HG02678 (cell line): ENCODE results near the gene NPNT.

Experiments used
- ATAC-seq: cut with Tn5 transposase; IDR thresholded peaks from one replicate; pipeline ENCODE4 v1.9.1; 2021; ENCODE audit warnings: mild to moderate bottlenecking, moderate library complexity; ENCODE audit not compliant: unreplicated experiment

Gene NPNT

DNA sequence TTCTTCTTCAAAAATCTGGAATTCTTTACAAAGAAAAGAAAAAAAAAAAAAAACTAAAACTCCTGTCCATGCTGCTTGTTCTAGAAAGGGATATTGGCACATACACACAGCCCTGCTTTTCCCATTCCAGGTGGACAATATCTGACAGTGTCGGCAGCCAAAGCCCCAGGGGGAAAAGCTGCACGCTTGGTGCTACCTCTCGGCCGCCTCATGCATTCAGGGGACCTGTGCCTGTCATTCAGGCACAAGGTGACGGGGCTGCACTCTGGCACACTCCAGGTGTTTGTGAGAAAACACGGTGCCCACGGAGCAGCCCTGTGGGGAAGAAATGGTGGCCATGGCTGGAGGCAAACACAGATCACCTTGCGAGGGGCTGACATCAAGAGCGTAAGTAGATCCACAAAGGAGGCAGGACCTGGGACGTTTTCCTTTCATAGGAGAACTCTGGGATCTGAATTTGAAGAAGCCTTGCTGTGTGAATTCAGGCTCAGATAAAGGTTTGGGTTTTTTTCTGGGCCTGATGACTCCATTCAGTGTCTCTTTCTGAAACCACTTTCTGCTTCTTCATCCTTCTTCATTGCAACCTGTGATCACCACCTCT lies 71.9 kb downstream of the NPNT start:
- ATAC-seq: no peak

DNA sequence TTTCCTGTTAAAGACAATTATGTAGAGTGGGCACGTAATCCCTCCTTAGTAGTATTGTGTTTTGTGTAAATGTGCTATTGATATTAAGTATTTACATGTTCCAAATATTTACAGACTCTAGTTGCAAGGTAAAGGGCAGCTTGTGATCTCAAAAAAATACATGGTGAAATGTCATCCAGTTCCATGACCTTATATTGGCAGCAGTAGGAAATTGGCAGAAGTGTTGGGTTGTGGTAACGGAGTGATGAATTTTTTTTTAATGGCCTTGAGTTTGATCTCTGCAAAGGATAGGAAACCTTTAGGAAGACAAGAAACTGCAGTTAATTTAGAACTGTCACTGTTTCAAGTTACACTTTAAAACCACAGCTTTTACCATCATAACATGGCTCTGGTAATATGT lies 74.3 kb downstream of the NPNT start:
- no peak for ATAC-seq

DNA sequence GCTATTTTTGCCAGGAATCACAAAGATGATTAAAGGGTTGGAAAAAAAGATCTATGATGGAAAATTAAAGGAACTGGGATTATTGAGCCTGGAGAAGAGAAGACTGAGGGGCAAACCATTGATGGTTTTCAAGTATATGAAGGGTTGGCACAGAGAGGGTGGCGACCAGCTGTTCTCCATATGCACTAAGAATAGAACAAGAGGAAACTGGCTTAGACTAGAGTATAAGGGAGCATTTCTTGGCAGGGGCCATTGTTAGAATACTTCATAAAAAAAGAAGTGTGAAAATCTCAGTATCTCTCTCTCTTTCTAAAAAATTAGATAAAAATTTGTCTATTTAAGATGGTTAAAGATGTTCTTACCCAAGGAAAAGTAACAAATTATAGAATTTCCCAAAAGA lies 75.1 kb downstream of the NPNT start:
- no peak for ATAC-seq

DNA sequence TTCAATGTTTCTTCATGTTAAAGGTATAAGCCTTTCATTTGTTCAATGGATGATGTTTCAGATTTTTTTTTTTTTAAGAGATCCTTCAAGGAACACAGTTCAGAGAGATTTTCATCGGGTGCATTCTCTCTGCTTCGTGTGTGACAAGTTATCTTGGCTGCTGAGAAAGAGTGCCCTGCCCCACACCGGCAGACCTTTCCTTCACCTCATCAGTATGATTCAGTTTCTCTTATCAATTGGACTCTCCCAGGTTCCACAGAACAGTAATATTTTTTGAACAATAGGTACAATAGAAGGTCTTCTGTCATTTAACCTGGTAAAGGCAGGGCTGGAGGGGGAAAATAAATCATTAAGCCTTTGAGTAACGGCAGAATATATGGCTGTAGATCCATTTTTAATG lies 75.8 kb downstream of the NPNT start:
- no peak for ATAC-seq

DNA sequence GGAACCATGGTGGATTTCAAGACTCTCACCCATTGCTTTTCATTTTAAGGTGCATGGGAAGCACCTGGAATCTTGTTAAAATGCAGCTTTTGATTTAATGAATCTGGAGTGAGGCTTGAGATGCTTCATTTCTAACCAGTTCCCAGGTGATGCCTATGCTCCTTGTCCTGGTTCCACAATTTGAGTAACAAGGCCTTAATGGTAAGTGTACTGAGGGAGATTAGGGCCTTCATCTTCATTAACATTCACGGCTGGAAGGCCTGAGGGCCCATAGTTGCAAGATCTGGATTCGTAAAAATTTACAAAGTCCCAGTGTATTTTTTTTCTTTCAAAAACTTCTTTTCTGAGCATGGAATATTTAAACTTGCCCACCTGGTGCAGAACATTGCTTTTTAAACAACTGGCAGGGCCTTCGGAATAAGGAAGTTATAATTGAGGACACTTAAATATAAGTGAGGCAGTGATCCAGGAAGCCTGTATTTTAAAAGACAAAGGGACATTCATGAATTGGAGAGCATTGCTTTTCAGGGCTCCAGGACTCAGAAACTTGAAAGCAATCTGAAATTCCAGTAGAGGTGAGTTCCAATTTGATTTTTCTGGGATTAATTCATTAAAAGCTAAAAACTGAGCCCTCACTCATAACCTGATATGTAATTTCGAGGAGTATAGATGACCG lies 77.8 kb downstream of the NPNT start:
- ATAC-seq: no peak

DNA sequence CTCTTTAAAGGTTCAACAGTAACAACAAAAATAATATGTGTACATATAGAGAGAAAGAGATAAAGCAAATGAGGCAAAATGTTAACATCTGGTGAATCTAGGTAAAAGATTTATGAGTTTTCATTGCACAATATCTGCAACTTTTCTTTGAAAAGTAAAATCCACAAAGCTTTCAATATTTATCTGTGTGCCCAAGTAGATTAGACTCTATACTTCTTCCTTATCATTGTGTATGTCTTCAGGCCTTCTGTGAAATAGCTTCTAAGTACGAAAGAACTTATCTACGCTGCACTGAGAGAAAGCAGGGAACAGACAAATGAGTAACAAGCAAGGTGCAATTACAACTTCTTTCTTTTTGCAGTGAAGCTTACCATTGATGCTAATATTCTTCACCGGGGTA lies 81.6 kb downstream of the NPNT start:
- ATAC-seq: no peak

DNA sequence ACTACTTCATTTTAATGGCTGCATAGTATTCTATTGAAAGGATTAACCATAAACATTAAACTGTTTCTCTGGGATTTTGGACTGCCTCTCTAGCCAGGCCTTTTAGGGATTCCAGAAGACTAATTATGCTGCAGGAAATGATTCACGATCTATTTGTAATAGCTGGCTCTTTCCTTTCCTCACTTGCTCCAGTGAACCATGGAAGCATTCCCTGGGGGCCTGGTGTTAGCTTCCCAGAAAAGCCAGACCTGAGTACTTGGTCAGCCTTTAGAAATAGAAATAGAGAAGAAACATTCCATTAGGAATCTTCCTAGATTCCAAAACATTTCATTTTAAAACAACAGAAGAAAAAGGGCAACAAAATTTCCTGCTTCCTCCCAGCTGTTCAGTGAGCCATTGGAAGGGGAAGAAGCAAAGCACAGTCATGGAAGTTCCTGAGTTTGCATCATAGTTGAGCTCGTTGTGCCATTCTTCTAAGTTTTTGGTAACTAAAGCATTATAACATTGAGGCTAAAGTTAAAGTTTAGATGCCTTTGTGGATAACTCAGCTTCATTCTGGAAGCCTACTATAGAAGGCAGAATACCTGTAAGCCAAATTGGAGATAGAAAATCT lies 83.5 kb downstream of the NPNT start:
- ATAC-seq: no peak

DNA sequence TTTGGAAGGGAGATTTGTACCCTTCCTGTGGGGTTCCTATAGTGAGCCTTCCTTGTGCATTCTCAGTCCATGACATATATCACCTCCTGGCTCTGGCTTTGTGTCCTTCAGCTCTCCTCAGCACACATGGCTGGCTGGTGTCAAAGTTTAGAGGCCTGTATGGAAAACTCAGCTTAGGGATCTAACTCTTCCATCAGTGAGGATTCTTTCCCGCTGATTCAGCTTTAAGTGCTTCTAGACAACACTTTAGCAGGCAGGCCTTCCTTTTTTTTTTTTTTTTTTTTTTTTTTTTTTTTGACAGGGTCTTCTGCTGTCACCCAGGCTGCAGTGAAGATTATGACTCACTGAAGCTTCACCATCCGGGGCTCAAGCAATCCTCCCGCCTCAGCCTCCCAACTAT lies 84.2 kb downstream of the NPNT start:
- ATAC-seq: no peak

DNA sequence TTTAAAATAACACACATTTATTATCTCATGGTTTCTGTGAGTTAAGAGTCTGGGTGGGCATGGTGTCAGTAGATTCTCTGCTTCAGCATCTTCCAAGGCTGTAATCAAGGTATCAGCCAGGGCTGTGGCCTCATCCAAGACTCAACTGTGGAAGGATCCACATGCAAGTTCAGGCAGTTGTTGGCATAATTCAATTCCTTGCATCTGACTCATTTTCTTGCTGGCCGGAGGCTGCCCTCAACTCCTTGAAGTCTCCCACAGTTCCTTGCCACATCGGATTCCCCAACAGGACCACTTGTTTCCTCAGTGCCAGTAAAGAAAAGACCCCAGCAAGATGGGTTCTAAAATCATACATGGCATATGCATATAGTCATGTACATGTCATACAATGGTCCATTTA lies 93.4 kb downstream of the NPNT start:
- ATAC-seq: no peak

DNA sequence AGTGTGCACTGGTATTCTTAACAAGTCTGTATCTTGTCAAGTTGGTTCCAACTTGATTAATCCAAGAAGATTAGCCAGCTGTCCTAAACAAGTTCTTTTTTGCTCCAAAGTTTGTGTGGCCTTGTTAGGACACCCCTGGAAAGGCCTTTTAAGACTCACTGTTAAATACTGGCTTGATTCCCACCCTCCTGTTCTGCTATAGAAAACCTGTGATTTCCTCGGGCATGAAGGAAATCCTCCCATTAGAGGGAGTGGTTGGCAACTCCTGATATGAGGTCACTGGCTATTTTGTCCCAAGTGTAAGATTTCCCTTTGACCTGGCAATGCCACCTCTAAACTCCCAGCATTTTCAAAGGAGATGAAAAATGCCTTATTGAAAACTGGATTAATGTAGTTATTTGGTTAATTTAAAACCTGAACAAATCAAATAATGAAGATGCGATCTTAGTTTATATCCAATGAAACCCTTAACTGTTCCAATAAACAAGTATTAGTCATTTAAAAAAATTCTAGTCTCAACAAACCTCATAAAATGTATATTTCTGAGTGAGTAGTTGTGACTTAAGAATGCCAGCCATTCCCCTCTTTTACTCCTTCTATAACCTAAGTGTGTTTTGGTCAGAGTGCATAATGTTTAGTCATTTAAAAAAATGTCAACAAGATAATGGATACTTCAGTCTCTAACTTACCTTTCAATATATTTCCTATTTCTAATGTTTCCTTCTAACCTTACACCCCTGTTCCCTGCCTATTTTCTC lies 94.4 kb downstream of the NPNT start:
- ATAC-seq: no peak

DNA sequence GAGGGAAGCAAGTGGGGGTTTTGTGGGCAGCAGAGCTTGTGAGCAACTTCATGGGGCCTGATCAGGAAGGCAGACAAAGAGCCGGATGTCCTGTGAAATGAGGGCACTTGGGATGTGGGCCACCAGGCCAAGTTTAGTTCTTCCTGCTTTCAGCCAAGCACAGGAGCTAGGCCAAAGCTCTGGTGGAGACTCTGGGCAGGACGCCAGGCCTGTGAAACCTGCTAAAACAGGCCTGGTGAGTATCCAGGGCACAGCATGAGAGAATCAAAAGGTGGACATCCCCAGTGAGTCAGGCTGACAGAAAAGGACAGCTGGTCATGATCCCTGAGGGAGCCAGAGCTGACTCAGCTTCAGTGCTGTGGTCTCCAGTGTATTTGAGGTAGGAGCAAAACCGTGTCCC lies 95.7 kb downstream of the NPNT start:
- ATAC-seq: no peak

DNA sequence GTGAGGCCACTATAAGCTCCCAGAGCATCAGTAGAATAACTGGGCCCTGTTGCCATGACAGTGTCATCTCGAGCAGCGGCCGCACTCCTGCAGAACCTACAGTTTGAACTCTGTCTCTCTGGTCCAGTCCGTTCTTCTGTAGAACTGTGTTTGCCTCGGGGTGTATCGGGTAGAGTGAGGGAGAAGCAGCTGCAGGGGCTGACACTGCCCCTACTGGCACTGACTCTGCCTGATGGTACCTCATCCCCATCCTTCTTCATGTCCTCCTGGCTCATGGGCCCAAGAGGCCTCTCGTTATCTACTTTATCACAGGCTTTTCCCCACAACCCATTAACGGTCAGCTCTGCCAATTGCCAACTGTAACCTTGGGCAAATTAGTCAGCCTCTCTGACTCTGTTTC lies 96.5 kb downstream of the NPNT start:
- no peak for ATAC-seq

DNA sequence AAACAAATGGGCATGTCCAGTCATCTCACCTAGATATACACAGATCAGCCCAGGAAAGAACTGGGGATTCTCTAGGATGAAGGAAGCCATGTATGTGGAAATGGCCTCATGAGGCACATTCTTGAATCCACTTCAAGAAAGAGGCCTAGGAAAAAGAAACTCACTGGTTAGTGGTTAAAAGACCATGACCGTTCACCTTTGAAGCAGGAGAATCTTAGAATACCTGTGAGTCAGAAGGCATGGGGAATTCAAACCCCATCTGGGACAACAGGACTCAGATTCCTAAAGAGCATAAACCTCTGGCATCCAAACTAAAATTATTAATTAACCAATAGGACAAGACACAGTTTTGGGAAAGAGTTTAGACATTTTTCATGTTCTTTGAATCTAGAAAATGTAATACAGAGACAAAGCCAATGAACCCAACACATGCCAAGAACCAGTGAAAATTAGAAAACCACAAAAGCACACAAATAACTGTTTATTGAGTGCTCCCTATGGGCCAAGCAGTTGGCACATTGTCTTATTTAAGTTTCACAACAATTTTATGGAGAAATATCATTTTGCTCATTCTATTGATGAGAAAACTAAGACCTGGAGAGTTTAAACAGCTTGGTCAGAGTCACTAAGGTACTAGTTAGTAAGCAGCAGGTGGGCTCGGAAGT lies 97.5 kb downstream of the NPNT start:
- no peak for ATAC-seq

DNA sequence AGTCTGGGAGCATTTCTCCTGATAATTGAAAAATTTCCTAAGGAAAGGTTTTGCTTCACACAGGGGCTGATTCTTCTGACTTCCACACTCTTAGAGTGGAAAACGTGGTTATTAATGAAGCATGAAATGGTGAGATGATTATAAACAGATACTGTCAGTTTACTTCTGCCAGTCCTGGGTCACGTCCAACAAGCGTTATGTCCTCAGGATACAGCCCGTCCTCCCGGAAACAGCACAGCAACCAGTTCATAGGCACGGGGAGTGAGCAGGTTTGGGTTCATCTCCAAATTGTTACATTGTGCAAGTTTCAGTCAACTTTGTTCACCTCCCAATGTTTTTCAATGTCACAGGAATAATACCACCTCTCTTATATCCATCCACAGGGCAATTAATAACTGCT lies 98.8 kb downstream of the NPNT start:
- ATAC-seq: no peak

DNA sequence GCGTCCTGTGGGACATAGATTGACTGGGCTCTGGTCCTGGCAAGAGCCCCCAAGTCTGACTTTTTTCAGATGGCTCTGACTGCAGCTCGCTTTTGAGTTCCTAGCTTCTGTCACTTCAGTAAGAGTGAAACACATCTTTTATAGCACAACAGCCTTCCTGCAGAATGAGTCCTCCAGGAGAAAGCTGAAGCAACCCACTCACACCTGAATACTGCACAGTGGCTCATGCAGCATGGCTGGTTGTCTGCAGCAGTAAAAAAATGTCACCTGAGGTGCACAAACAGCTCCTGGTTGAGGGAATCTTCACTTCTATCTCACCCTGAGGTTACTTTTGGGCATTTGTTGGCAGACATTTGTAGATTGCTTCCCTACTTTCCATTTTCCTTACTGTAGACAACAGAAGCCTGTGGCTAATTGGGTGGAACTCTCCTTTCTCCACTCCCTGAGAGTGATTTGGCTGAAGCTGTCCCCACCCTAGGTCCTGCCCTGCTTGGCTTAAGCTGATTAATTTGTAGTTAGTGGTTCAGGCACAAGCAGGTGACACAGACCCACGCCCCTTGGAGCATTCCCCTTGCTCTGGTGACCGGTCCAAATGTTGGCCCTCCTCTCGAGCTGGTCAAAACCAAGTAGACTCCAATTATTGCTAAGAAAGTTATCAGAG lies 99.7 kb downstream of the NPNT start:
- ATAC-seq: no peak

DNA sequence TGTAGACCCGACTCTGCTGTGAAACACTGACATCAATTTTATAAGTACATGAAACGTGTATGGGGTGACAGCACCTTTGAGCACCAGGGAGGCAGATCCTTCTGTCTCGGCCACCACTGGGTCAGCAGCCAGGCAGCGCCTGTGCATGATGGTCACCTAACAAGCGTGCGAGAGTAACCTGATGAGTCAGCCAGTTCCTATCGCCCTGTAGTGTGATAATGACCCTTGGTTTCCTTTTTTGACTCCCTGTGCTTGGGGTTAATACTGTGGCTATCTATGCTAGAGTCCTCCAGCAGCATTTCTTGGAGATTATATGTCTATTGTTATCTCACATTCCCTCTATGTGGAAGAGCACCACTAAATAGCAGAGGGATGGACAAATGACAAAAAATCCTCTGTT lies 101.6 kb downstream of the NPNT start:
- no peak for ATAC-seq

DNA sequence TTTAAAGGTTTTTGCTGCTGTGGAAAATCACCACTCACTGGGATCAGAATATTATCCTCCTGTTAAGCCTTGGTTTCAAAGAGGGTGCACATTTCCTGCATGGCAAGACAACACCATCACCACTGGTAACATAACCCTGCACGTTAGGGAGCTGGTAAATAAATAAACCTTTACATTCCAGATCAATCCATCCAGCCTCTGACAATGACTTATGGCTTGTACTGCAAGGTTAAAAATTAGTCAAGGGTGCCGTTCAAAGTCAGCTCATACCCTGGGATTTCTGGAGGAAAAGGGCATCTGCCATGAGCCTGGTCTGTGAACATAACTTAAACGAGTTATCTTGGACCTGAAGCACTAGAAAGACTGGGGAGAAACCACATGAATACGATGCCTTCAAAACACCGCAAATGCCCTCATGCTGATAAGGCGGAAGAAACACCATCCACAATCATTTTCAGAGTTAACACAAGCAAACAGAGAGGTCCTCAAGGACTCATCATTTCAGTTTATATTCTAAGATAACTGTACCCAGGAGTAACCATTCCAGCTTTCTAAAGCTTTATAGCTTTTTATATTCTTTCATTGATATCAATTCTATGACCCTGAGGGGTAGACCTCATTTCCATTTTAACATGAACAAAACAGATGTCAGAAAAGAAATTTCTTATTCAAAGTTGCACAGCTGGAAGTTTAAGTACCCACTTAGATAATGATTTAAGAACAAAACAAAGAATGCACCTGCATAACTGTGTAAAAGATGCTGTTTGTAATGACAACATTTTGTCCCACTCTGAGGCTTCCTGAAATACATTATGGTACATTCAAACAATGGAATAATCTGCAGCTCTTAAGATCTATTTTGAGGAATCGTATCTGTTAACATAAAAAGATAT lies 103.1 kb downstream of the NPNT start:
- ATAC-seq: no peak

DNA sequence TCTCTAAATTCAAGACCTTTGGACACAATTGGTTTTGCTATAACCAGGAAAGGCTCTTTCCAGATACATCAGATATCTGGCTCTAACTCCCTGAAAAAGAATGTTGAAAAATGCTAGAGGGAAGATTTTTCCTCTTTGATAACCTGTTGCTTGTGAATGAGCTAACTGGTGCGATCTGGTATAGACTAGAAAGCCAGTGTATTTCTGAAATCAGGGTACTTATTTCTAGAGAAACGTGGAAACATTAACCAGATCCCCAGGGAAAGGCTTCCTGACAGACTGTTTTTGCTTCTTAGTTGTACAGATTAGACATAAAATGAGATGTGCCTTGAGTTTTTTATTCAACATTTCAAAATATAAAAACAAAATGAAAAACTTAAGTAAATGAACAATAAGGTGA lies 107.7 kb downstream of the NPNT start:
- ATAC-seq: no peak

DNA sequence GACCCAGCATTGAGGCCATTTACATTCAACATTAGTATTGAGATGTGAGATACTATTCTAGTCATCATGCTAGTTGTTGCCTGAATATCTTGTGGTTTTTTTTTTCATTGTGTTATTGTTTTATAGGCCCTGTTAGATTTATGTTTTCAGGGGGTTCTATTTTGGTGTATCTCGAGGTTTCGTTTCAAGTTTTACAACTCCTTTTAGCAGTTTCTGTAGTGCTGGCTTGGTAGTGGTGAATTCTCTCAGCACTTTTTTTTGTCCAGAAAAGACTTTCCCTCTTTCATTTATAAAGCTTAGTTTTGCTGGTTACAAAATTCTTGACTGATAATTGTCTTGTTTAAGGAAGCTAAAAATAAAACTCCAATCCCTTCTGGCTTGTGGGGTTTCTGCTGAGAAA lies 115.5 kb downstream of the NPNT start:
- ATAC-seq: no peak

DNA sequence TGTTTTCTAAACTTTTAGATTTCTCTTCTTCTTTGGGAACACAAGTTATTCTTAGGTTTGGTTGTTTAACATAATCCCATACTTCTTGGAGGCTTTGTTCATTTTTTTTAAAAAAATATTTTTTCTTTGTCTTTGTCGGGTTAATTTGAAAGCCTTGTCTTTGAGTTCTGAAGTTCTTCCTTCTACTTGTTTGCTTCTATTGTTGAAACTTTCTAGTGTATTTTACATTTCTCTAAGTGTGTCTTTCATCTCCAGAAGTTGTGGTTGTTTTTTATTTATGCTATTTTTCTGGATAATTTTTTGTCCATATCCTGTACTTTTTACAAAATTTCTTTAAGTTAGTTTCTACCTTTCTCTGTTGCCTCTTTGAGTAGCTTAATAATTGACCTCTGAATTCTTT lies 116.1 kb downstream of the NPNT start:
- no peak for ATAC-seq
